Muscle of leg (tissue), 16 donors: ENCODE results near the gene MAPK12. TPM values are rescaled to one million over a fixed set of nuclear protein-coding genes. Genes with fewer than 3 reads are reported as not detected.

Experiments used
- DNase-seq: peaks from one replicate; pipeline ENCODE4 v3.0.0; 2013
- H3K27ac ChIP-seq: one replicate; pipeline ENCODE4 v1.5.1; 2013; ENCODE audit warnings: mild to moderate bottlenecking, low read length, control low read depth
- H3K27me3 ChIP-seq: one replicate; pipeline ENCODE4 v1.6.1; 2013; ENCODE audit warnings: low read length; ENCODE audit not compliant: control insufficient read depth, insufficient read depth
- H3K36me3 ChIP-seq: one replicate; pipeline ENCODE4 v1.6.1; 2013; ENCODE audit warnings: low read length; ENCODE audit not compliant: control insufficient read depth, insufficient read depth
- H3K4me1 ChIP-seq: one replicate; pipeline ENCODE4 v1.6.1; 2013; ENCODE audit warnings: low read length; ENCODE audit not compliant: control insufficient read depth, insufficient read depth
- H3K4me3 ChIP-seq: one replicate; pipeline ENCODE4 v1.5.1; 2013; ENCODE audit warnings: low read length, control low read depth
- H3K9me3 ChIP-seq: replicated peaks from 2 replicates; pipeline ENCODE4 v1.6.1; 2013; ENCODE audit warnings: low read depth, low read length; ENCODE audit not compliant: control insufficient read depth
- WGBS: methylation state at CpG from one replicate; pipeline ENCODE4 v1.1.5; 2013; ENCODE audit warnings: missing lambda C conversion rate; ENCODE audit not compliant: insufficient coverage; 5-methylcytosine and 5-hydroxymethylcytosine counted together
- long read RNA-seq, 11 donors: transcript quantifications; one replicate each; lab custom pipeline, GENCODE V29; 2026
- polyA plus RNA-seq, 8 donors: library from polyadenylated mRNA; unstranded; fragments of 120-200 nt; gene quantifications; one replicate each; pipeline versions ENCODE4 v1.2.1 to v1.2.3, GENCODE V29; 2013; ENCODE audit warnings: inconsistent platforms in 1 of 8, low replicate concordance in 1 of 8; ENCODE audit not compliant: insufficient read length in 8 of 8, insufficient read depth in 1 of 8
- total RNA-seq: library from RNA; stranded (reverse); fragments of 120-200 nt; gene quantifications from one replicate; pipeline ENCODE4 v1.2.4, GENCODE V29; 2013

Gene MAPK12
- 25.6 TPM for total RNA-seq
- polyA plus RNA-seq = 10 to 100 TPM in 7 of 8 donors, 1 to 10 TPM in 1; 9.4 to 37.8 (median 19.1) TPM
- long read RNA-seq, donor 1, partial matches to known transcripts = 8 of 12 reads
- long read RNA-seq, donor 1, other reads (novel, unspliced or antisense) = 0 of 12 reads
- long read RNA-seq, donor 2 = 0 reads
- long read RNA-seq, donor 3, transcript MAPK12-201 (12 exons, 1,918 nt) = major isoform, 5 of 7 reads
- long read RNA-seq, donor 3, partial matches to known transcripts = 0 of 7 reads
- long read RNA-seq, donor 3, other reads (novel, unspliced or antisense) = 0 of 7 reads
- long read RNA-seq, donor 4, transcript MAPK12-201 (12 exons, 1,918 nt) = major isoform, 5 of 5 reads
- long read RNA-seq, donor 4, partial matches to known transcripts = 0 of 5 reads
- long read RNA-seq, donor 4, other reads (novel, unspliced or antisense) = 0 of 5 reads
- long read RNA-seq, donor 5, transcript MAPK12-201 (12 exons, 1,918 nt) = major isoform, 6 of 6 reads
- long read RNA-seq, donor 5, partial matches to known transcripts = 0 of 6 reads
- long read RNA-seq, donor 5, other reads (novel, unspliced or antisense) = 0 of 6 reads
- long read RNA-seq, donor 6, transcript MAPK12-201 (12 exons, 1,918 nt) = major isoform, 8 of 8 reads
- long read RNA-seq, donor 6, partial matches to known transcripts = 0 of 8 reads
- long read RNA-seq, donor 6, other reads (novel, unspliced or antisense) = 0 of 8 reads
- long read RNA-seq, donor 7, partial matches to known transcripts = 0 of 5 reads
- long read RNA-seq, donor 7, other reads (novel, unspliced or antisense) = 0 of 5 reads
- long read RNA-seq, donor 8, partial matches to known transcripts = 0 of 1 reads
- long read RNA-seq, donor 8, other reads (novel, unspliced or antisense) = 0 of 1 reads
- long read RNA-seq, donor 9, partial matches to known transcripts = 0 of 2 reads
- long read RNA-seq, donor 9, other reads (novel, unspliced or antisense) = 0 of 2 reads
- long read RNA-seq, donor 10, partial matches to known transcripts = 0 of 3 reads
- long read RNA-seq, donor 10, other reads (novel, unspliced or antisense) = 0 of 3 reads
- long read RNA-seq, donor 11, transcript MAPK12-201 (12 exons, 1,918 nt) = major isoform, 6 of 13 reads
- long read RNA-seq, donor 11, partial matches to known transcripts = 5 of 13 reads
- long read RNA-seq, donor 11, other reads (novel, unspliced or antisense) = 0 of 13 reads

DNA sequence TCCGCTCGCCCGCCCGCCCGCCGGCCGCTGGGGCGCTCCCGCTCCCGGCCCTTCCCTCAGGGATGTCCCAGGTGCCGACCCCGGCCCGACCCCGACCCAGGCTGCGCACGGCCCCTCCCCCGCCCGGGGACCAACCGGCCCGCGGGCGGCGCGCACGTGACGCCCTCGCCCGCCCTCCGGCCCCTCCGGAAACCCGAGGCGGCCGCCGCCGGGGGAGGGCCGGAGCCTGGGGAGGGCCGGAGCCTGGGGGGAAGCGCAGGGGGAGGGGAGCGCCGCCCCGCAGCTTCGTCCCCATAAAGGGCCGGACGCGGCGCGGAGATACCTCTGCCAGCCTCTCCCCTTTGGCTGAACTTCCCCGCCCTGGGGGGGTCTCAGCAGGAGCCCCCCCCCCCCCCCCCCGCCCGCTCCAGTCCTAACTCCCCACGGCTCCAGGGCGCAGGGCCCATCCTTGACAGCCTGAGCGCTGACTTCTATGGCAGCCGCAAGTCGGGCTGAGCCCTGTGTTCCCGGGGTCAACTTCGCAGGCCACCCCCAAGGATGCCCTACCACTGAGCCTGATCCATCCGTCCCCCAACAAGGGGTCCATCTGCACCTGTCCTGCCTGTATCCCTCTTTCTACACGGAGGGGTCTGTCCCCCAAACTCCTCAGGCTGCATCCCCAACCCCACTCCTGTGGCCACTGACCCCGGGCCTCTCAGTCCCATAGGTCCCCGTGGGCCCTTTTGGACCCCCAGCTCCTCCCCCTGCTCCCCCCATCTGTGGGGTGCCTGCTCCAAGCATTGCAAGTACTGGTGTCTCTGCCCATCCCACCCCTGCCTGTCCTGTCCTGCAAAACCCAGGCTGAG, at the start of gene MAPK12:
Gene MAPK12, minus strand, starts transcription at position 69 of the 845 bp plus-strand sequence. CDS start 174 bp downstream, outside the sequence.
- H3K9me3 ChIP-seq = no peaks in the 10 kb centered on the region
- 2% methylated on average over 52 of the region's 61 CpGs for WGBS
- peaks cover 46% of the 10 kb centered on the region for H3K4me1 ChIP-seq
- peak within 1 kb of the TSS; percentile 7 for H3K27ac ChIP-seq
- H3K27me3 ChIP-seq = peaks cover 19% of the 10 kb centered on the region
- peak; percentile 59 for DNase-seq
- peaks cover under 1% of the 10 kb centered on the region for H3K36me3 ChIP-seq
- peak within 1 kb of the TSS; percentile 46 for H3K4me3 ChIP-seq

DNA sequence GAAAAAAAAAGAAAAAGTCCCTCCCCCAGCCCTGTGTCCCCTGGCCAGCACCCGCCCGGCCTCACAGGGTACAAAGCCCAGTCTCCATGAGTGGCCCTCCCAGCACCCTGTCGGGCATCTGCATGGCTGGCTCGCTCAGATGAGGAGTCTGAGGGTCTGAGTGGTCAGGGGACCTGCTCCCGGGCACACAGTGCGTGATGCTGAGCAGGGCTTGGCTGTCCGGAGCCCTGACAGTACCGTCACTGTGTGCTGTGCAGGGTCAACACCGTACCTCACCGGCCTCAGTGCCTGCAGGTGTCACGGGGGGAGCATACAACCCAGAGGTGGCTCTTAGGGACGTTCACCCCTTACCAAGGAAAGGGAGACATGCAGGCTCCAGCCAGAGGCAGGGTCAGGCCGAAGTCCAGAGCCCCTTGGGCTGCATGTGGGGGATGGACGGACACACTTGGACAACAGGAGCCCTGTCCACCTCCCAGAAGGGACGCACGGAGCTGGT, 49.5 kb upstream of the MAPK12 start:
- no peak for DNase-seq
- H3K27me3 ChIP-seq = no peaks in the 10 kb centered on the region
- no peak overlapping the region for H3K27ac ChIP-seq
- no peak overlapping the region for H3K4me3 ChIP-seq
- 73% methylated on average over 12 of the region's 16 CpGs for WGBS
- H3K36me3 ChIP-seq = no peaks in the 10 kb centered on the region
- H3K4me1 ChIP-seq = peaks cover 27% of the 10 kb centered on the region
- H3K9me3 ChIP-seq = no peaks in the 10 kb centered on the region

DNA sequence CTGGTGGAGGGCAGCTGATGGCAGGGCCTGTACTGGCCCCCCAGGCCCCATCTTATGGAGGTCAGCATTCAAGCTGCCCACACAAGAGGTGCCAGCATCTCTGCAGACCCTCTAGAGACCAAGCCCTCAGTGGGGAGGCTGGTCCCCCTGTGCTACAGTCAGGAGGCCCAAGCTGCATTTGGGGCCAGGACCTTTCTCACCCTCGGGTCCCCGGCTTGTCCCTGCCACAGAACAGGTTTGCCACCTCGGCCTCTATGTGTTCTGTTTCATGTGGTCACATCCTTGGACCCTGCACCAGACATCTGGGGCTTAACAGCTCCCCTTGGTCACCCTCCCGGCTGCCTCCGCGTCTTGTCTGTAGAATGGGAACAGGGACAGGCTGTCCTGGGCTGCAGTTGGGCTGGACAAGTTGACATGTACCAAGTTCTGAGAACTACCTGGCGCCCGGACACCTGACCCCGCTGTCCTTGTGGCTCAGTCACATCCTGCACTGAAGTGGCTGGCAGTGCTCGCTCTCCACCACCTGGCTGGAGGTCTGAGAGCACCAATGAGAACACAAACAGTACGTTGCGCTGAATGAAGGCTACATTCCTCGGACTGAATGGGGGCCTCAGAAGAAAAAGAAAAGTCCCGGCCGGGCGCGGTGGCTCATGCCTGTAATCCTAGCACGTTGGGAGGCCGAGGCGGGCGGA, 48.7 kb upstream of the MAPK12 start:
- WGBS = 75% methylated on average over 12 of the region's 21 CpGs
- no peaks in the 10 kb centered on the region for H3K9me3 ChIP-seq
- no peak overlapping the region for H3K27ac ChIP-seq
- H3K4me1 ChIP-seq = peaks cover 35% of the 10 kb centered on the region
- no peak overlapping the region for H3K4me3 ChIP-seq
- peaks cover under 1% of the 10 kb centered on the region for H3K36me3 ChIP-seq
- no peaks in the 10 kb centered on the region for H3K27me3 ChIP-seq
- no peak for DNase-seq

DNA sequence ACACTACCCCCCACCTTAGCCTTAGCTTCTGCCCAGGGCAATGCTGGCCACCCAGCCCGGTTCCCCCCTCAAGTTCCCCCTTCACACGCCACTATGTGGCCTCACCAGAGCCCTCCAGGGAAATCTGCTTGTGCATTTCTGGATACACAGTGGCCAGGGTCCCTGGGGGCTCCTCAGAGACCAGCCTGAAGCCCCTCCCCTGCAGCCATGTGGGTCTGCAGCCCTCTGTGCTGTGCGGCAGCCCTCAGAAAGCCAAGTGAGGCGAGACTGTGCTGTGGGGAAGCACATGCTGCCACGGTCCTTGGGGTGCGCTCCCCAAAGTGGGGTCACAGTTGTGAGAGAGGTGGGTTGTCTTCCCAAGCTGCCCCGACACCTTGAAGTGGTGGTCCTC, 48.1 kb upstream of the MAPK12 start:
- DNase-seq = no peak
- WGBS = 69% methylated on average over 6 of the region's 7 CpGs
- H3K27ac ChIP-seq = no peak overlapping the region
- no peaks in the 10 kb centered on the region for H3K27me3 ChIP-seq
- H3K9me3 ChIP-seq = no peaks in the 10 kb centered on the region
- peaks cover 41% of the 10 kb centered on the region for H3K4me1 ChIP-seq
- peaks cover 6% of the 10 kb centered on the region for H3K36me3 ChIP-seq
- no peak overlapping the region for H3K4me3 ChIP-seq

DNA sequence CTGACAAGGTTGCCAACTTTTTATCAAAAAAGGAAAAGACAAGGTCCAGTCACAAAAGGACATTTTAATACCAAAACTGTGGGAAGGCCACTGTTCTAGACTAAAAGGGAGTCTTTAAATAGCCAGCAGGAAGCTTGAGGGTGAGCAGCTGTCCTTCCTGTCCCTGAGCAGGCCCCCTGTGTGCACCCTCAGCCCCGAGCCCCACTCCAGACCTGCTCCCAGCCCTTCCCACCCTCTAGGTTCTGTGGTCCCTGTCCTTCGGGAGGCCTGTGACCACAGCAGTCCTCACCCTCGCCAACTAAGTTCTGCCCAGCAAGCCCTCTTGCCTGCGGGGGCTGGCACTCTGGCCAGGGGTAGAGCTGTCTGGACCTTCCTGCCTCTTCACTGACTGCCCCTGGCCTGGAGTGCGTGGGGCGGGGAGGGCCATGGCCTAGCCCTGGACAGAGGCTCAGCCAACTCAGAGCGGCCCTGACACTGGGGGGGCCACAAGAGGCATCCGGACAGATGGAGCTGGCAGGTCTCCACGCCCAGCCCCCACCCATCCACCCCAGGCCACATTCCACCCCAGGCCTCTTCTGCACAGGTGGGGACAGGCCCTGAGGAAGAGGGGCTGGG, 47.6 kb upstream of the MAPK12 start:
- Histone ChIP-seq H3K27ac (peak overlapping the region; percentile 81), H3K27me3 (no peaks in the 10 kb centered on the region), H3K36me3 (peaks cover 8% of the 10 kb centered on the region), H3K4me1 (peaks cover 46% of the 10 kb centered on the region), H3K4me3 (no peak overlapping the region), H3K9me3 (no peaks in the 10 kb centered on the region)
- WGBS = 37% methylated on average over 8 of the region's 9 CpGs
- peak; percentile 45 for DNase-seq

DNA sequence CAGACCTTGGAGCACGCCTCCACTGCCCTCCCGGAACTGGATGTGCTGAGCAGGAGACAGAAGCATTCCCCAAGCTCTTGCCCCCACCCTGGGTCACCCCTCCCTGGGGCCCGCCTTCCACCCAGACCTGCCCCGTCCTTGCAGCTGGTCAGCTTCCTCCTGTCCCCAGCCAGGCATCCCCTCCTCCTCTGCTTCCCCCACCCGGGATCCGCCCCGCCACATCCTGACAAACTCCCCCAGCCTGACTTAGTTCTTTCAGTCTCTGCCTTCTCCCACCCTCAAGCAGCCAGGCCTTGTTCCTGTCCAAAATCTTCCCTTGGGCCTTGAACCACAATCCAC, 47.1 kb upstream of the MAPK12 start:
- peak; percentile 83 for DNase-seq
- 18% methylated on average over 7 of the region's 7 CpGs for WGBS
- peaks cover 52% of the 10 kb centered on the region for H3K4me1 ChIP-seq
- peak overlapping the region; percentile 81 for H3K27ac ChIP-seq
- peaks cover 13% of the 10 kb centered on the region for H3K36me3 ChIP-seq
- H3K27me3 ChIP-seq = no peaks in the 10 kb centered on the region
- H3K4me3 ChIP-seq = no peak overlapping the region
- H3K9me3 ChIP-seq = no peaks in the 10 kb centered on the region

DNA sequence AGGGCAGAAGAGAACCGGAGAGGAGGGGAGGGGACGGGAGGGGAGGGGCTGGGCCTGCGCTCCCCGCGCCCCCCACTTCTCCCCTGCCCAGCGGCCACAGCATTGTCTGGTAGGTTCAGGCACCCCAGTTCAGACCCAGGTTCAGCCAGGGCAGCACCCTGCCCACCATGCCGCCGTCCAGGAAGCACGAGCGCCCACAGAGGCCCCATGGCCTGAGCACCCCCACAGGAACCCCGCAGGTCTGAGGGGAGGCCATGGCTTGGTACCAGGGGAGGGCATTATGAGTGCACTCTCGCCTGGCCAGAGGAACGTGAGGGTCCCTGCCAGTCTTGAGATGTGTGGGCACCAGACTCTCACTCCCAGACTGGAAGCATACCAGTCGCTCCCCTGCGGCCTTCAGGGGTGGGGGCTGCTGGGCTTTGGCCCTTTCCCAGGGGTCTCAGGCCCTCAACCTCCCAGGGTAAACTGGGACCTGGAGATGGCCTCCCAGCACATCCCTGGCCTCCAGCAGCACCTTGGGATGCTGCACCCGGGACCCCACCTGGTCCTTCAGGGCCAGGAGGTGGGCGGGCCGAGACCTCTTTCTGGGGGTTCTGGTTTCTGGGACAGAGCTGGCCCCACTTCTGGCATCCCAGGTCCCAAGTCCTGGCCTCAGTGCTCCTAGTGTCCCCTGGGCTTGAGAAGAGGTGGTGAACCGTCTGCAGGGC, 46.6 kb upstream of the MAPK12 start:
- H3K4me3 ChIP-seq = no peak overlapping the region
- H3K36me3 ChIP-seq = peaks cover 18% of the 10 kb centered on the region
- H3K4me1 ChIP-seq = peaks cover 57% of the 10 kb centered on the region
- 37% methylated on average over 11 of the region's 19 CpGs for WGBS
- H3K9me3 ChIP-seq = no peaks in the 10 kb centered on the region
- H3K27ac ChIP-seq = peak overlapping the region; percentile 81
- peak; percentile 46 for DNase-seq
- no peaks in the 10 kb centered on the region for H3K27me3 ChIP-seq
